GM12878 (cell line): ENCODE measurements around the gene FRMD3.

Experiments
- BRCA1 ChIP-seq: IDR thresholded peaks from 2 replicates; pipeline ENCODE4 v1.6.1; 2011; ENCODE audit warnings: low read depth, low read length, improper control_type of control experiment
- CBFB ChIP-seq: IDR thresholded peaks from 2 replicates; pipeline ENCODE4 v1.6.1; 2016; ENCODE audit warnings: antibody characterized with exemption, low read depth
- CTCF ChIP-seq, 3 experiments: IDR thresholded peaks in 2 of 3; conservative IDR thresholded peaks in 1 of 3; 2 replicates each; pipeline ENCODE4 v1.5.1; 2011; ENCODE audit warnings: low read depth in 3 of 3, low read length in 3 of 3, mild to moderate bottlenecking in 3 of 3, control low read depth in 2 of 3, moderate library complexity in 2 of 3, inconsistent platforms in 1 of 3, mixed read lengths in 1 of 3; ENCODE audit not compliant: control insufficient read depth in 2 of 3, insufficient read depth in 1 of 3; ENCODE audit errors: extremely low read depth in 1 of 3
- ESRRA ChIP-seq: IDR thresholded peaks from 2 replicates; pipeline ENCODE4 v1.6.1; 2012; ENCODE audit warnings: mild to moderate bottlenecking, low read length, improper control_type of control experiment
- EZH2 ChIP-seq: IDR thresholded peaks from 2 replicates; pipeline ENCODE4 v1.6.1; 2012; ENCODE audit warnings: low read depth, mild to moderate bottlenecking, control low read depth, inconsistent platforms, low read length, borderline replicate concordance; ENCODE audit not compliant: control insufficient read depth
- KDM1A ChIP-seq: fragments of 200-600 bp; sonication (generic); IDR thresholded peaks from 2 replicates; pipeline ENCODE4 v1.6.1; 2016; ENCODE audit warnings: borderline replicate concordance
- NRF1 ChIP-seq: conservative IDR thresholded peaks from 2 replicates; pipeline ENCODE4 v1.6.1; 2011; ENCODE audit warnings: mild to moderate bottlenecking, low read depth, low read length, improper control_type of control experiment
- POU2F2 ChIP-seq: IDR thresholded peaks from 3 replicates; pipeline ENCODE4 v1.6.1; 2011; ENCODE audit warnings: low read depth, mild to moderate bottlenecking, low read length, borderline replicate concordance

DNA sequence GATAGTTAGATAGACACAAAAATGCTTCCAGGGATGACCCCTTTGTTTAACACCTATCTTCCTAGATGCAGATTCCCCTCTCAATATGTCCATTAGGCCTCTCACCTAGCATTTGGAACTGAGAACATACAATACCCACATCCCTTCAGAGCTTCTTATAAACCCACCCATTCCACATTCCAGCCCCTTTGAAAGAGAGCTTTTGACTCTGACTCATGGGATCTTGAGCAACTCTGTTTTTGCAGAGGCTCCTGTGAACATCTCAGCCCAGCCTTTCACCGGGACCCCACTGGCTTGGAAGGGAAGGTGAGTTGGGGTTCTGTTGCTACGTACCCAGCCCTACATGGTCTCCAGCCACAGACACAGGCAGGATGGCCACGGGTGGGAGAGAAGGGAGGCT is 195.5 kb downstream of the FRMD3 start:
- no peak for TF ChIP-seq NRF1
- no peak for TF ChIP-seq ESRRA
- no peak for TF ChIP-seq KDM1A
- TF ChIP-seq BRCA1 = no peak
- TF ChIP-seq CBFB = no peak
- no peak for TF ChIP-seq EZH2
- TF ChIP-seq POU2F2 = no peak
- no peak for TF ChIP-seq CTCF (IDR thresholded peaks at IDR 0.05 in 2 of 3, conservative IDR thresholded peaks at IDR 0.05 in 1 of 3; ENCODE audit: control insufficient read depth in 2 of 3, extremely low read depth in 1 of 3, insufficient read depth in 1 of 3, low read depth in 3 of 3, low read length in 3 of 3)
